Measurements from ENCODE around the gene RIC1.

DNA sequence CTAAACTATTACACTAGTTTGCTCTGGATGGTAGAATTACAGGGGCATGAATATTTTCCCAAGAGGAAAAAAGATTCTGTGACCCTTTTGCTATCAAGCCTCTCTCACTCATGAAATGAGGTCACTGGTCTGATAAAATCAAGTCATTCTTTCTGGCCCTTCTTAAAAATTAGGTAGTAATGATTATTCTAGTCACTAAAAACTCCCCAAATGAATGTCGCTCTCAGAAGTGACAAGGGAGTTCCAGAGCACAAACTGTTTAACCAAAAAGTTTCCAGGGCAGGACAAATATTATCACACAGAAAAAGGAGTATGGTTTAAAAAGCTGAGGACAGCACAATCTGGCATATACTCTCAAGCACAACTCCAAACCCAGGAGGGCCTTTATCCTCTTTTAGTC, 191.5 kb downstream of the RIC1 start:
- TF ChIP-seq, protein P1, sequence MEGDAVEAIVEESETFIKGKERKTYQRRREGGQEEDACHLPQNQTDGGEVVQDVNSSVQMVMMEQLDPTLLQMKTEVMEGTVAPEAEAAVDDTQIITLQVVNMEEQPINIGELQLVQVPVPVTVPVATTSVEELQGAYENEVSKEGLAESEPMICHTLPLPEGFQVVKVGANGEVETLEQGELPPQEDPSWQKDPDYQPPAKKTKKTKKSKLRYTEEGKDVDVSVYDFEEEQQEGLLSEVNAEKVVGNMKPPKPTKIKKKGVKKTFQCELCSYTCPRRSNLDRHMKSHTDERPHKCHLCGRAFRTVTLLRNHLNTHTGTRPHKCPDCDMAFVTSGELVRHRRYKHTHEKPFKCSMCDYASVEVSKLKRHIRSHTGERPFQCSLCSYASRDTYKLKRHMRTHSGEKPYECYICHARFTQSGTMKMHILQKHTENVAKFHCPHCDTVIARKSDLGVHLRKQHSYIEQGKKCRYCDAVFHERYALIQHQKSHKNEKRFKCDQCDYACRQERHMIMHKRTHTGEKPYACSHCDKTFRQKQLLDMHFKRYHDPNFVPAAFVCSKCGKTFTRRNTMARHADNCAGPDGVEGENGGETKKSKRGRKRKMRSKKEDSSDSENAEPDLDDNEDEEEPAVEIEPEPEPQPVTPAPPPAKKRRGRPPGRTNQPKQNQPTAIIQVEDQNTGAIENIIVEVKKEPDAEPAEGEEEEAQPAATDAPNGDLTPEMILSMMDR (conservative IDR thresholded peaks at IDR 0.05) = no peak
- TF ChIP-seq ZFX (IDR thresholded peaks at IDR 0.05) = no peak
